K562 treated with DMSO at 1 percent for 4 hours (cell line): Measurements from ENCODE around the gene RSRC1. TPM values are rescaled to one million over a fixed set of nuclear protein-coding genes. Genes with fewer than 3 reads are reported as not detected.

ENCODE experiments used
- total RNA-seq: library from RNA; unstranded; fragments of 300-600 nt; gene quantifications from 2 replicates; pipeline ENCODE4 v1.2.3, GENCODE V29; 2022; ENCODE audit not compliant: insufficient read depth

Gene RSRC1
- total RNA-seq: 18.7 and 26.8 TPM in 2 replicates

GRCh38 chr3:158109804-158110657 lies at the start of gene RSRC1:
TSS of gene RSRC1 (plus strand) at chr3:158110089. CDS start at chr3:158122105, 12,016 bp downstream.

GRCh38 chr3:158570999-158571702 lies 461.3 kb downstream of the RSRC1 start, which contains the start of gene MLF1:
TSS of gene MLF1 (plus strand) at chr3:158571194. CDS start at chr3:158571301, 107 bp downstream.

Other genes starting within 250 kb of the RSRC1 start
- gene SHOX2, start 3.7 kb upstream of the RSRC1 start, total RNA-seq: 8.8 and 10.1 TPM in 2 replicates